ENCODE measurements around the gene PRUNE2. TPM values are rescaled to one million over a fixed set of nuclear protein-coding genes. Genes with fewer than 3 reads are reported as not detected.

Gene PRUNE2
- total RNA-seq, 1 donor, result 80.0 TPM

DNA sequence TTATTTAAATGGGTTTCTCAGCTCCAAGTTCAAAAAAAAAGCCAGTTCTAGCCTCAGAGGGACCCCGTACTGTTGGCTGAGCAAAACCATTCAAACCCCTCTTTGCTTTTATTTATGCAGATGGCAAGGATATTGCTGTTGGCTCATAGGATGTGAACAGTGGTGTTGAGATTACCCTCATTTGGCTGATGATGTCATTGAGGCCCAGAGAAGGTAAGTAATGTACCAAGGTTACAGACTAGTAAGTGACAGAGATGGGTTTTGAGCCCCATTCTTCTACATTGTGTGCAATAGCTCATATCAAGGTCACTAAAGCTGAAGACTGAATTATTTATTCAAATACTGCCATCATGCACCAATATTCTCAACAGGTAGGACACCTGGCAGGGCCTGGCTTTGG lies 263.8 kb downstream of the PRUNE2 start:
- Histone ChIP-seq H2AFZ (ENCODE audit: low read length) (no peak overlapping the region), H3K79me2 (ENCODE audit: insufficient read depth, low read length) (no peaks in the 10 kb centered on the region), H3K4me1 (ENCODE audit: insufficient read depth, low read length) (peaks cover 12% of the 10 kb centered on the region), H3K36me3 (ENCODE audit: insufficient read depth, low read length) (no peaks in the 10 kb centered on the region), H3K27me3 (ENCODE audit: insufficient read depth, low read length) (no peaks in the 10 kb centered on the region), H3K9me3 (ENCODE audit: low read depth, low read length) (no peaks in the 10 kb centered on the region), H3K27ac (ENCODE audit: low read depth, low read length) (no peak overlapping the region), H4K20me1 (ENCODE audit: insufficient read depth, low read length) (no peaks in the 10 kb centered on the region), H3K4me2 (ENCODE audit: insufficient read depth, low read length) (no peak overlapping the region), H3K4me3 (ENCODE audit: insufficient read depth, low read length) (no peak overlapping the region)
- DNase-seq (ENCODE audit: insufficient read length, low spot score, missing footprints), result no peak
- TF ChIP-seq, protein P1, sequence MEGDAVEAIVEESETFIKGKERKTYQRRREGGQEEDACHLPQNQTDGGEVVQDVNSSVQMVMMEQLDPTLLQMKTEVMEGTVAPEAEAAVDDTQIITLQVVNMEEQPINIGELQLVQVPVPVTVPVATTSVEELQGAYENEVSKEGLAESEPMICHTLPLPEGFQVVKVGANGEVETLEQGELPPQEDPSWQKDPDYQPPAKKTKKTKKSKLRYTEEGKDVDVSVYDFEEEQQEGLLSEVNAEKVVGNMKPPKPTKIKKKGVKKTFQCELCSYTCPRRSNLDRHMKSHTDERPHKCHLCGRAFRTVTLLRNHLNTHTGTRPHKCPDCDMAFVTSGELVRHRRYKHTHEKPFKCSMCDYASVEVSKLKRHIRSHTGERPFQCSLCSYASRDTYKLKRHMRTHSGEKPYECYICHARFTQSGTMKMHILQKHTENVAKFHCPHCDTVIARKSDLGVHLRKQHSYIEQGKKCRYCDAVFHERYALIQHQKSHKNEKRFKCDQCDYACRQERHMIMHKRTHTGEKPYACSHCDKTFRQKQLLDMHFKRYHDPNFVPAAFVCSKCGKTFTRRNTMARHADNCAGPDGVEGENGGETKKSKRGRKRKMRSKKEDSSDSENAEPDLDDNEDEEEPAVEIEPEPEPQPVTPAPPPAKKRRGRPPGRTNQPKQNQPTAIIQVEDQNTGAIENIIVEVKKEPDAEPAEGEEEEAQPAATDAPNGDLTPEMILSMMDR (IDR thresholded peaks at IDR 0.05; ENCODE audit: extremely low read depth, low read depth, low read length), result no peak

DNA sequence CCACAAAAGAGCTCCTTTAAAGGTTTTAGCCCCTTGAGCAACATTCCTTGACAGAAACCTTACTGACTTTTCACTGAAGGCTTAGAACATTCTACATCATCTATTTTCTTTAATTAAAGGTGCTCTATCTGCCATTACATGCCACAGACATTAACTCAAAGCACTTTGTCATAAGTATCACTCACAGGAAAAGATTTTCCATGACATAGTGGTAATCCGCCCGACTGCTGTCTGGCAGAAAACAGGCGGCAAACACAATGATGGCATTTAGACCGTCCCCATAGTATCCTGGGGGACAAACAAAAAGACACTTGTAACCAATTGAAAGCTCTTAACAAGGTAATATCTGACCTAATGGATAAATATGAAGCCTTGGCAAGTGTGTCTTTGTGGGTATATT lies 267.9 kb downstream of the PRUNE2 start:
- Histone ChIP-seq H3K79me2 (ENCODE audit: insufficient read depth, low read length) (no peaks in the 10 kb centered on the region), H3K4me3 (ENCODE audit: insufficient read depth, low read length) (no peak overlapping the region), H3K9me3 (ENCODE audit: low read depth, low read length) (no peaks in the 10 kb centered on the region), H3K4me2 (ENCODE audit: insufficient read depth, low read length) (no peak overlapping the region), H3K36me3 (ENCODE audit: insufficient read depth, low read length) (no peaks in the 10 kb centered on the region), H4K20me1 (ENCODE audit: insufficient read depth, low read length) (no peaks in the 10 kb centered on the region), H3K4me1 (ENCODE audit: insufficient read depth, low read length) (peaks cover 5% of the 10 kb centered on the region), H3K27me3 (ENCODE audit: insufficient read depth, low read length) (no peaks in the 10 kb centered on the region), H2AFZ (ENCODE audit: low read length) (no peak overlapping the region), H3K27ac (ENCODE audit: low read depth, low read length) (no peak overlapping the region)
- TF ChIP-seq, protein P1 (IDR thresholded peaks at IDR 0.05; ENCODE audit: extremely low read depth, low read depth, low read length), result no peak
- no peak for DNase-seq (ENCODE audit: insufficient read length, low spot score, missing footprints)

DNA sequence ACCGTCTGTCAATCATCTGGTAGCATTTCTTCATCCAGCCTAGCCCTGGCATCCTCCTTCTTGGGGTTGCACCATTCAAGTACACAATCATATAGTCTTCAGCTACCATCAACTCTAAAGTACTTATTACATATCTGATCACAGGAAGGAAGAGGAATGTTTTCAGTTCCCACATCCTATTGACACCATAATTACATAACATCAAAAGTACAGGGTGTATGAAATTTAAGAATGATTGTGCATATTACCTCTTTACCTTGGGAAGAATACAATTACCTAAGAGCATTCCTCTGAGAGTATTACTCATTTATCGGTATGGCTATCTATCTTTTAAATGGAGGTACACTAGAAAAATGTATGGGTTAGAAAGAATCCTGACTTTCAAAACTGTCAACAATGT lies 268.5 kb downstream of the PRUNE2 start:
- H3K9me3 ChIP-seq (ENCODE audit: low read depth, low read length), result no peaks in the 10 kb centered on the region
- no peaks in the 10 kb centered on the region for H3K79me2 ChIP-seq (ENCODE audit: insufficient read depth, low read length)
- no peaks in the 10 kb centered on the region for H4K20me1 ChIP-seq (ENCODE audit: insufficient read depth, low read length)
- no peak overlapping the region for H2AFZ ChIP-seq (ENCODE audit: low read length)
- DNase-seq (ENCODE audit: insufficient read length, low spot score, missing footprints), result no peak
- peaks cover 5% of the 10 kb centered on the region for H3K4me1 ChIP-seq (ENCODE audit: insufficient read depth, low read length)
- H3K27ac ChIP-seq (ENCODE audit: low read depth, low read length), result no peak overlapping the region
- H3K27me3 ChIP-seq (ENCODE audit: insufficient read depth, low read length), result no peaks in the 10 kb centered on the region
- TF ChIP-seq, protein P1 (IDR thresholded peaks at IDR 0.05; ENCODE audit: extremely low read depth, low read depth, low read length), result no peak
- no peak overlapping the region for H3K4me2 ChIP-seq (ENCODE audit: insufficient read depth, low read length)
- H3K36me3 ChIP-seq (ENCODE audit: insufficient read depth, low read length), result no peaks in the 10 kb centered on the region
- H3K4me3 ChIP-seq (ENCODE audit: insufficient read depth, low read length), result no peak overlapping the region

DNA sequence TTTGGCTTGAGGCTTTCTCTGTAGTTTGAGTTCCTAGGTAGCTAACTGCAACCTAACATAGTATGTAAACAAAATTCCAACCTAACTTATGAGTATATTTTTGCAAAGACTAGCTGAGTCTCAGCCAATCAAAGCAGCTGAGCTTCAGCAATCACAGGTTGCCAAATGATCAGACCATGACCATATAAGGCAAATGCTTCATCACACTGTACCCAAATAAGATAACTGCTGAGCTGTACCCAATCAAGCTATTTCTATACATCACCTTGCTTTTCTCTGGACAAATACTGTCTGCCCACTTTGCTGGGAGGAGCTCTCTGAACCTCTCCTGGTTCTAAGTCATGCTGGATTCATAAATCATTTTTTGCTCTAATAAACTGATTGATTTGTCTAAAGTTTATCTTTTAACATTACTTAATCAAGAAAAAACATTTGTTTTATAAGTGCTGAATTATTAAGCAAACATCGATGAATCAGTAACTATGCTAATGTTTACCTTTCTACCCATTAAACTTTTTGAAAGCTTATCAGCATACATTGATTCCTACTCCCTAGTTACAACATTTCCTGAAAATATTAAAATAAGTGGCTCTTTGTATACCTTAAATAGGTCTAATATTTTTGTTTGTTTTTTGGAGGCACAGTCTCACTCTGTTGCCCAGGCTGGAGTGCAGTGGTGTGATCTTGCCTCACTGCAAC lies 271.4 kb downstream of the PRUNE2 start:
- no peak overlapping the region for H3K4me3 ChIP-seq (ENCODE audit: insufficient read depth, low read length)
- H3K27me3 ChIP-seq (ENCODE audit: insufficient read depth, low read length), result no peaks in the 10 kb centered on the region
- no peaks in the 10 kb centered on the region for H3K36me3 ChIP-seq (ENCODE audit: insufficient read depth, low read length)
- H3K4me2 ChIP-seq (ENCODE audit: insufficient read depth, low read length), result no peak overlapping the region
- H3K9me3 ChIP-seq (ENCODE audit: low read depth, low read length), result no peaks in the 10 kb centered on the region
- no peak overlapping the region for H3K27ac ChIP-seq (ENCODE audit: low read depth, low read length)
- H2AFZ ChIP-seq (ENCODE audit: low read length), result no peak overlapping the region
- no peaks in the 10 kb centered on the region for H3K79me2 ChIP-seq (ENCODE audit: insufficient read depth, low read length)
- H4K20me1 ChIP-seq (ENCODE audit: insufficient read depth, low read length), result no peaks in the 10 kb centered on the region
- peaks cover 5% of the 10 kb centered on the region for H3K4me1 ChIP-seq (ENCODE audit: insufficient read depth, low read length)
- DNase-seq (ENCODE audit: insufficient read length, low spot score, missing footprints), result no peak
- TF ChIP-seq, protein P1 (IDR thresholded peaks at IDR 0.05; ENCODE audit: extremely low read depth, low read depth, low read length), result no peak

Data from osteoblast (primary cell).